Upper lobe of left lung (tissue), 6 donors: Measurements from ENCODE around the gene TSPYL6. TPM values are rescaled to one million over a fixed set of nuclear protein-coding genes. Genes with fewer than 3 reads are reported as not detected.
"Not testable (repeated sequence)": the region's sequence is repeated elsewhere in the genome, so short reads cannot be mapped to it uniquely, and the experiment has no call there.

Experiments
- ATAC-seq, 2 donors: fragments of 200-7000 bp; cut with Tn5 transposase; one replicate each; pipeline ENCODE4 v1.9.1; 2022; ENCODE audit warnings: mild to moderate bottlenecking in 2 of 2, moderate library complexity in 2 of 2; ENCODE audit not compliant: low FRiP score in 2 of 2
- DNase-seq, 2 donors: peaks; one replicate each; pipeline ENCODE4 v3.0.0-alpha.2; 2019 to 2020
- H3K27ac ChIP-seq, 4 donors: fragments of 200-600 bp; sonication (generic); one replicate each; pipeline ENCODE4 v1.5.1; 2016 to 2019
- H3K27me3 ChIP-seq, 4 donors: fragments of 200-600 bp; sonication (generic); one replicate each; pipeline ENCODE4 v1.5.1; 2017 to 2019
- H3K36me3 ChIP-seq, 4 donors: fragments of 200-600 bp; sonication (generic); one replicate each; pipeline ENCODE4 v1.5.1; 2016 to 2019
- H3K4me1 ChIP-seq, 4 donors: fragments of 200-600 bp; sonication (generic); one replicate each; pipeline ENCODE4 v1.5.1; 2018 to 2019
- H3K4me3 ChIP-seq, 4 donors: fragments of 200-600 bp; sonication (generic); one replicate each; pipeline ENCODE4 v1.5.1; 2017 to 2019; ENCODE audit warnings: mild to moderate bottlenecking in 2 of 4, moderate library complexity in 1 of 4
- H3K9me3 ChIP-seq, 4 donors: fragments of 200-600 bp; sonication (generic); one replicate each; pipeline ENCODE4 v1.5.1; 2018 to 2019
- CTCF ChIP-seq, 6 experiments: fragments of 450-650 bp in 4 of 6; fragments of 200-600 bp in 2 of 6; sonication (generic) in 2 of 6; IDR thresholded peaks; one replicate each; pipeline ENCODE4 v1.5.1; 2016 to 2019; ENCODE audit warnings: antibody characterized with exemption in 6 of 6
- EP300 ChIP-seq, 4 donors: sonication (generic); formaldehyde crosslinking; IDR thresholded peaks; one replicate each; pipeline ENCODE4 v1.5.1; 2017; ENCODE audit warnings: antibody characterized with exemption in 4 of 4, control low read depth in 2 of 4
- POLR2A ChIP-seq, 4 donors: fragments of 450-650 bp; IDR thresholded peaks; one replicate each; pipeline ENCODE4 v1.5.1; 2016 to 2017; ENCODE audit warnings: antibody characterized with exemption in 4 of 4, mild to moderate bottlenecking in 2 of 4
- POLR2AphosphoS5 ChIP-seq, 2 donors: sonication (generic); formaldehyde crosslinking; IDR thresholded peaks; one replicate each; pipeline ENCODE4 v1.5.1; 2017; ENCODE audit warnings: antibody characterized with exemption in 2 of 2
- WGBS, 2 donors: methylation state at CpG; one replicate each; pipeline ENCODE4 v1.1.5; 2017 to 2018; 5-methylcytosine and 5-hydroxymethylcytosine counted together
- total RNA-seq, 6 donors: library from RNA; depleted of rRNA in 4 of 6; stranded (reverse); fragments of >200 nt in 4 of 6; gene quantifications; one replicate each; pipeline versions ENCODE4 v1.1.0 to v1.2.1, GENCODE V29; 2016 to 2021
- donor health status: DM: no; HTN: no; CAD: no; lungs with moderate emphysema.
- donor health status: DM: no; HTN: yes; CAD: no; lungs with severe emphysema.

The TSPYL6 gene
- total RNA-seq, 6 donors from 2014 or later: 1.0 TPM; not detected in 5

DNA sequence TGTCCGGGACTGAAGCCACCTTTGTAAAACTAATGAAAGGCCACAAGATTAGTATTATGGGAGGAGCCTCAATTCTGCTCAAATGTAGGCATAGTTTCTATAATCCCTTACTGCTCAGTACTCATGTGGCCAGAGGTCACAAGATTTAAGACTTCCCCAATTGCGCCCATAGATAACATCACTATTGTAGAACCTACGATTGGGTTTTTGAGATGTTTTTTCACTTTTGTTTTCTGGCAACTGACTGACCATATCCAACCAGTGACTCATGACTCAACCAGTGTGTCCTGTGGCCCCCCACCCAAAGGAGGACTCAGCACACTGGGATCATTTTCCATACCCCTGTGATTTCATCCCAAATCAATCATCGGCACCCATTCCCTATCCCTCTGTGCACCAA is 15.2 kb upstream of the TSPYL6 start:
- Histone ChIP-seq H3K9me3 (no peaks in the 10 kb centered on the region), H3K27me3 (no peaks in the 10 kb centered on the region), H3K36me3 (no peaks in the 10 kb centered on the region), H3K4me1 (peaks cover 0 to 2% (median 0%) of the 10 kb centered on the region in 4 donors), H3K27ac (no peak overlapping the region), H3K4me3 (no peak overlapping the region)
- ATAC-seq (peak in 1 of 2 donors; percentile 35), DNase-seq (no peak)
- 93 to 94% methylated on average over 4 of the region's 4 CpGs for WGBS, 2 donors
- TF ChIP-seq POLR2A (IDR thresholded peaks at IDR 0.05) (no peak), CTCF (IDR thresholded peaks at IDR 0.05) (no peak), POLR2AphosphoS5 (IDR thresholded peaks at IDR 0.05) (no peak), EP300 (IDR thresholded peaks at IDR 0.05) (no peak)

GRCh38 chr2:54267577-54267976 is 11.5 kb upstream of the TSPYL6 start:
- DNase-seq (no peak), ATAC-seq (no peak)
- no peak overlapping the region for H3K4me3 ChIP-seq
- H3K4me1 ChIP-seq: no peaks in the 10 kb centered on the region
- H3K27me3 ChIP-seq: no peaks in the 10 kb centered on the region
- no peak overlapping the region for H3K27ac ChIP-seq
- H3K9me3 ChIP-seq: no peaks in the 10 kb centered on the region
- H3K36me3 ChIP-seq: no peaks in the 10 kb centered on the region
- TF ChIP-seq POLR2AphosphoS5 (IDR thresholded peaks at IDR 0.05) (no peak), EP300 (IDR thresholded peaks at IDR 0.05) (no peak), CTCF (IDR thresholded peaks at IDR 0.05) (no peak), POLR2A (IDR thresholded peaks at IDR 0.05) (no peak)
- WGBS, 2 donors: 97 to 100% methylated on average over 1 of the region's 1 CpG

- not testable (repeated sequence) for H3K27me3 ChIP-seq, H3K36me3 ChIP-seq, H3K27ac ChIP-seq, DNase-seq, ATAC-seq, H3K9me3 ChIP-seq, H3K4me3 ChIP-seq, H3K4me1 ChIP-seq
- 74 to 85% methylated on average over 1 of the region's 1 CpG for WGBS, 2 donors
Measured at GRCh38 chr2:54265081-54265480, 9.1 kb upstream of the TSPYL6 start.

- TF ChIP-seq CTCF (IDR thresholded peaks at IDR 0.05) (no peak), EP300 (IDR thresholded peaks at IDR 0.05) (no peak), POLR2AphosphoS5 (IDR thresholded peaks at IDR 0.05) (no peak), POLR2A (IDR thresholded peaks at IDR 0.05) (no peak)
- no peak for DNase-seq
- H3K27me3 ChIP-seq: no peaks in the 10 kb centered on the region
- no peak overlapping the region for H3K4me3 ChIP-seq
- ATAC-seq: no peak
- 76 to 77% methylated on average over 2 of the region's 2 CpGs for WGBS, 2 donors
- H3K4me1 ChIP-seq: no peaks in the 10 kb centered on the region
- no peaks in the 10 kb centered on the region for H3K36me3 ChIP-seq
- no peak overlapping the region for H3K27ac ChIP-seq
- H3K9me3 ChIP-seq: no peaks in the 10 kb centered on the region
Measured at GRCh38 chr2:54262015-54262765, 6.2 kb upstream of the TSPYL6 start.

DNA sequence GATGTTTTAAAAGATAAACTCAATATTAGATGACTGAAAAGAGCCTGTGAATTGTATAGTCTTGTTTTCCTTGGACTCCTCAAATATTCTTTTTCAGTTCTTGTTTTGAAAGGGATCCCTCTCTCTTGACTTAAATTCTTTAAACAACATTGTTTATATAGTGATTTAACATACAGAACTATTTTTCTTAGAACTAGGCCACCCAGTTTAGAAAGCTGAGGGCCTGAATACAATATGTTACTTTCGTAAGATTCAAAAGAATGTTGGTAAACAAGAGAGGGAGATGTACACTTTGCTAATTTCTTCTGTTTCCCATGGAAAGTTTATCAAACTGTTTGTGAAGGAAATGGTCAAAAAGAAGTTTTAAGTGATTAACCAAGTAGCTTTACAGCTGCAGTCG is 5.5 kb upstream of the TSPYL6 start:
- no peaks in the 10 kb centered on the region for H3K4me1 ChIP-seq
- no peak overlapping the region for H3K27ac ChIP-seq
- no peak for DNase-seq
- H3K4me3 ChIP-seq: no peak overlapping the region
- H3K9me3 ChIP-seq: no peaks in the 10 kb centered on the region
- no peaks in the 10 kb centered on the region for H3K27me3 ChIP-seq
- no peak for ATAC-seq
- 33 to 52% methylated on average over 2 of the region's 2 CpGs for WGBS, 2 donors
- TF ChIP-seq CTCF (IDR thresholded peaks at IDR 0.05) (no peak), POLR2AphosphoS5 (IDR thresholded peaks at IDR 0.05) (no peak), EP300 (IDR thresholded peaks at IDR 0.05) (no peak), POLR2A (IDR thresholded peaks at IDR 0.05) (no peak)
- no peaks in the 10 kb centered on the region for H3K36me3 ChIP-seq
